GM18909 (cell line): Measurements from ENCODE around the gene SUOX.
"Not testable (repeated sequence)": the region's sequence is repeated elsewhere in the genome, so short reads cannot be mapped to it uniquely, and the experiment has no call there.

Source experiments
- ATAC-seq: cut with Tn5 transposase; IDR thresholded peaks from one replicate; pipeline ENCODE4 v1.9.1; 2021; ENCODE audit warnings: mild to moderate bottlenecking; ENCODE audit not compliant: unreplicated experiment, poor library complexity

SUOX gene

DNA sequence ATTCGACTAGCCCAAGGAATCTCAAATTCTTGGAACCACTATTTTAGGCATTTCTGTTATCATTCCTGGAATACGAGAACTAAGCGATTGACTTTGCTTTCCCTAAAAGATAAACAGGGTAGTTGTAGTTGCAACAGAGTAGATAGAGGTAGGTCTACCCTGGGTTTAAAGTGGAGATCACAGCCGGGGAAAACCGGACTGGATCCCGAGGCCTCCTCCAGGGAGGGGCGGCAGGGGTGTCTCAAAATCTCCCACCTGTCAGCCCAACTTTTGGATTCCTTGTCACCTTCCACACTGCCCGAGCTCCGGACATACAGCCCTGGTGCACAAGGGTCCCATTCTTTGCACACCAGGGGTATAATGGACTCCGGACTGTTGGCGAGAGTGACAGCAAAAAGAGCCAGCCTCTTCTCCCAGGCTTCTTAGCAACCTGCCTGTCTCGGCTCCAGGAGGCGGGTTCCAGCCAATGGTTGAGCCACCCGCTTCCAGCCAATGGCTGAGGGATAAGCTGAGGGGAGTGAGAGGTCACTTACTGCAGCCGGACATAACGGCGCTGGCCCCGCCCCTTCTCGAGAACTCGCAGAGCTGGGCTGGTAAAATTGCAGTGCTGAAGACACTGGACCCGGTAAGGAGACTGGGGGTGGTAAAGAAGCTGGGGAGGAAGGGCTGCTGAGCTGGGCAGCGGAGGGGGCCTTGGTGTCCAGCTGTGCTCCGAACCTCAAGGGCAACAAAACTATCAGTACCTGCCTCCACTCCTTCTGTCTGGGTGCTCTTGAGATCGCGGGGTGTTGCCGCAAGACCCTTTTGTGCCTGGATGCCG is at the start of gene SUOX:
Gene SUOX, plus strand, starts transcription at position 562 of the 820 bp plus-strand sequence. CDS start 4,946 bp downstream, outside the sequence.
- ATAC-seq = peak; percentile 99

GRCh38 chr12:55955344-55955743 is 41.7 kb upstream of the SUOX start:
- ATAC-seq = no peak

- no peak for ATAC-seq
Measured at GRCh38 chr12:55955800-55956508, 41.1 kb upstream of the SUOX start.

DNA sequence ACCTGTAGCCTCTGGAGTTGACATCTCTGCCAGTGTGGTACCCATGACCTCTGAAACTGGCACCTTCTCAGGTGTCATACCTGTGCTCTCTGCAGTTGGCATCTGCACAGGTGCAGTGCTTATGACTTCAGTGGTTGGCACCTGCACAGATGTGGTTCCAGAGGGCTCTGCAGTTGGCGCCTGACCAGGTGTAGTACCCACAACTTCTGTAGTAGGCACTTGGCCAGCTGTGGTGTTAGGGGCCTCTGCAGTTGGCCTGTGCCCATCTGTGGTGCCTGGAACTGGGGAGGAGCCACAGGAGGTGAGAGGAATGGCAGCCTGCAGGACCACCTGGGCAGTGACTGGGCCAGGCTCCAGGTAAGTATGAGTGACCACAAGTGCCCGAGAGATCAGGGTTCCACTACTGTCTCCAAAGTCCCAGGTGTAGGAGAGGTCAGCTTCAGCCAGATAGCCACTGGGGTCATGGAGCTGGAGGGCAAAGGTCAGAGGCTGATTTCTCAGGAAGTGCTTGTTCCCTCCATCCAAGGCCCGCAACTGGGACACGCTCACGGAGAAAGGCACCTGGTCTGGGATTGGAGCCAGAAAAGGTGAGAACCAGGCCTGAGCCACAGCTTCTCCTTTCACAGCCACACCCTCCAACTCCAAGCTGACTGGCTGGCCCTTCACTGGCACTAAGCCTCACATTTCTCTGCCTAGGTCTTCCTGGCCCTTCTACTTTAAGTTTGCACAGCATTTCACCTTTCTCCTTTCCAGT is 39.8 kb upstream of the SUOX start:
- ATAC-seq = no peak

DNA sequence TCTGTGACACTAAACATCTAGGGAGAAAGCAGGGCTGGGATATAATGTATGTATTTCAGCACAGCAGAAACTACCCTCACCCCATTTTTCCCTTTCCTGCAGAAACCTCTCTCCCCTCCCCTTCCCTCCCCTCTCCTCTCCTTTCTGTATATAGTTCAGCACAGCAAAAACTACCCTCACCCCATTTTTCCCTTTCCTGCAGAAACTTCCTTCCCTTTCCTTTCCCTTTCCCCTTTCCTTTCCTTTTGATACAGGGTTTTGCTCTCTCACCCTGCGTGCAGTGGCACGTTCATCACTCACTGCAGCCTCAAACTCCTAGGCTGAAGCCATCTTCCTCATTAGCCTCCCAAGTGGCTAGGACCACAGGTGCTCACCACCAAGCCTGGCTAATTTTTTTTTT is 33.3 kb upstream of the SUOX start:
- no peak for ATAC-seq

DNA sequence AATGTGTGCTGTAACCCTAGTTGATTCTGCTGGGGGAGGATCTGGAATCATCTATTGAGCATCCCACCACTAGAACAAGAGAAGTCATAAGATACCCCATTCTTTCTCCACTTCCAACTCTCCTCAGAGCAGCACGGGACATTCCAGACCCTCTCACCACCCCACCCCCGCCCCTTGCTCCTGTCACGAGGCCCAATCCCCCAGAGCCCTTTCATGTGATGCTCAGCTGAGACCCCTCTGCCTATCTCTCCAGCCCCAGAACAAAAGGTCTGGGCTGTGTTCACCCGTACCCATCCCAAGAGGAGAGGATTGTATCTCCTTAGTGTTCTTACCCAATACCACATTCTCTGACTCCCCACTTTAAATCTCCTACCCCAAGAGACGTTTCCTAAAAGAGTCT is 31.8 kb upstream of the SUOX start:
- ATAC-seq = no peak

DNA sequence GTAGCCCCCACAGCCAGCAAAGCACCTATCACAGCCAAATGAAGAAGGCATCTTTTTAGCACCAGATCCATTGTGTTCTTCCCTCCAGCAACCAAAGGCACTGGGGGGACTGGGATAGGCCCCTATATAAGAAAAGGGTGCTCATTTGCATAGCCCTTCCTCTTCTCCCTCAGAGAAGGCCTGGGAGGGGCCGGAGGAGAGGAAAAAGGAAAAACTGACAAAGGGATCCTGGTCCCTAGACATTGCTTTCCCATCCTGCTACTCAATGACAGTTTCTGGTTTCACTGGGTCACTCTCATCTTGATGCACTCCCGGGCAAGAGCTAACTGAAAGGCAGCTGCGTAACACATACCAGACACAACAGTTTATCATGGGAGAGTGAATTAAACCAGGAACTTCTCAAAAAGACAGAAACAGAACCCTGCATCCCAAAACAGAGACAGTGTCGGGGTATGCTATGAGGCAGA is 31.1 kb upstream of the SUOX start, which contains the start of gene PMEL:
Gene PMEL, minus strand, starts transcription at position 102 of the 467 bp plus-strand sequence. Its CDS starts 31 bp downstream, at position 71.
- ATAC-seq = no peak

GRCh38 chr12:55966408-55967281 is 30.4 kb upstream of the SUOX start, which contains the start of gene CDK2:
TSS of gene CDK2 (plus strand) at chr12:55966830. CDS start at chr12:55967009, 179 bp downstream.
- ATAC-seq = peak; percentile 97

DNA sequence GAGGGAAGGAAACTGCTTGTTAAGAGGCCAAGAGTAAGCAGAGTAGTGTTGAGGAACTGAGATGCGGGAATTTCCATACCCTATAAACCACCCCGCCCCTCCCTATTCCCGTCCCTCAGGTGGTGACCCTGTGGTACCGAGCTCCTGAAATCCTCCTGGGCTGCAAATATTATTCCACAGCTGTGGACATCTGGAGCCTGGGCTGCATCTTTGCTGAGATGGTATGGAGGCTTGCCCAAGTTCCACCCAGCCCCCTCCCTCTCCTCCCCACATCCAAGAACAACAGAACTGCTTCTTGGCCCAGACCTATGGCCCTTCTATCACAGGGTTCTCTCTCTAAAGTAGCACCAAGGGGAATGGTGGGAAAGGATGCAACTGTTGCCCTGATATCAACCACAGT is 27.7 kb upstream of the SUOX start:
- ATAC-seq = no peak

- ATAC-seq = no peak
Measured at GRCh38 chr12:55970775-55971174, 26.3 kb upstream of the SUOX start.

GRCh38 chr12:55972042-55972441 is 25.0 kb upstream of the SUOX start:
- no peak for ATAC-seq

DNA sequence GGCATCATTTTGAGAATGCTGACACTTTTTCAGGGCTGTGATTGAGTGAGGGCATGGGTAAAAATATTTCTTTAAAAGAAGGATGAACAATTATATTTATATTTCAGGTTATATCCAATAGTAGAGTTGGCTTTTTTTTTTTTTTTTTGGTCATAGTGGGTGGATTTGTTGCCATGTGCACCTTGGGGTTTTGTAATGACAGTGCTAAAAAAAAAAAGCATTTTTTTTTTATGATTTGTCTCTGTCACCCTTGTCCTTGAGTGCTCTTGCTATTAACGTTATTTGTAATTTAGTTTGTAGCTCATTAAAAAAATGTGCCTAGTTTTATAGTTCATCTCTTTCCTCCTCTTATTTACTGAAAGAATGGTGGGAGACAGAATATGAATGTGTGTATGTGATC is 24.6 kb upstream of the SUOX start:
- no peak for ATAC-seq

GRCh38 chr12:55972911-55973598 is 24.0 kb upstream of the SUOX start:
- ATAC-seq = no peak

GRCh38 chr12:55973599-55974307 is 23.3 kb upstream of the SUOX start, which contains the start of gene RAB5B:
TSS of gene RAB5B (plus strand) at chr12:55974078. CDS start at chr12:55986961, 12,883 bp downstream.
- ATAC-seq = peak; percentile 94

GRCh38 chr12:55974308-55974730 is 22.8 kb upstream of the SUOX start:
- peak; percentile 15 for ATAC-seq

DNA sequence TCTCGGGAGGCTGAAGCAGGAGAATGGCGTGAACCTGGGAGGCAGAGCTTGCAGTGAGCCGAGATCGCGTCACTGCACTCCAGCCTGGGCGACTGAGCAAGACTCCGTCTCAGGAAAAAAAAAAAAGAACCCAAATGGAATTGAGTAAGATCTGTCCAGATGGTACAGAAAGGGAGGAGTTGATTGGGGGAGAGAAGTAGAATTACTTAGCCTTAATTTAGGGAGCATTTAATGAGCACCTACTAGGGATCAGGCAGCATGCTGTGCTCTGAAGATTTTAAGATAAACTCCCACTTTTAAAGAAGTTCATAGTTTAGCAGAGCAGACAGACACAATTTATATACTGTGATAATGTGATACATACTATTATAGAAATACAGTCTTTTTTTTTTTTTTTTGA is 18.7 kb upstream of the SUOX start:
- ATAC-seq = no peak

- ATAC-seq = no peak
Measured at GRCh38 chr12:55979069-55979468, 18.0 kb upstream of the SUOX start.

DNA sequence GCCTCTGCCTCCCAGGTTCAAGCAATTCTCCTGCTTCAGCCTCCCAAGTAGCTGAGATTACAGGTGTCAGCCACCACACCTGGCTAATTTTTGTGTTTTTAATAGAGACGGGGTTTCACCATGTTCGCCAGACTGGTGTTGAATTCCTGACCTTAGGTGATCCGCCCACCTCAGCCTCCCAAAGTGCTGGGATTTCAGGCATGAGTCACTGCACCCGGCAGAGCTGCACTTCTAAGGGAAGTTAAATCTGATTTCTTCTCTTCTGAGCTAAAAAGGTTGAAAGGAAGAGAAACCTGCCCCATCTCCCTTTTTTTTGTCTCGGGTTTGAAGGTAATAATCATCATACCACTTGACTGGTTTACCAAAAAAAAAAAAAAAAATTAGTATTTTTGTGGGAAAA is 15.2 kb upstream of the SUOX start:
- ATAC-seq = not testable (repeated sequence)
